Neuronal stem cell (in vitro differentiated cells): ENCODE data around the gene UBE4A. TPM values are rescaled to one million over a fixed set of nuclear protein-coding genes. Genes with fewer than 3 reads are reported as not detected.
A peak's percentile ranks its signal among the peaks of the same experiment; 100 is the strongest.

Source experiments
- DNase-seq: peaks from one replicate; pipeline ENCODE4 v3.0.0-alpha.2; 2013; ENCODE audit warnings: low spot score
- H2AFZ ChIP-seq: one replicate; pipeline ENCODE4 v1.6.1; 2013; ENCODE audit warnings: mild to moderate bottlenecking, low read length, inconsistent platforms
- H2AK5ac ChIP-seq: 2 replicates; pipeline ENCODE4 v1.6.1; 2013; ENCODE audit warnings: low read depth, mild to moderate bottlenecking, inconsistent platforms, low read length, moderate library complexity, mixed read lengths
- H2BK120ac ChIP-seq: 2 replicates; pipeline ENCODE4 v1.6.1; 2013; ENCODE audit warnings: low read depth, mild to moderate bottlenecking, inconsistent platforms, low read length, moderate library complexity, mixed read lengths
- H2BK12ac ChIP-seq: one replicate; pipeline ENCODE4 v1.6.1; 2013; ENCODE audit warnings: low read length, inconsistent platforms
- H2BK15ac ChIP-seq: 2 replicates; pipeline ENCODE4 v1.6.1; 2013; ENCODE audit warnings: mild to moderate bottlenecking, low read length, inconsistent platforms, mixed read lengths
- H2BK5ac ChIP-seq: one replicate; pipeline ENCODE4 v1.6.1; 2013; ENCODE audit warnings: inconsistent platforms, mild to moderate bottlenecking, low read length, moderate library complexity
- H3K14ac ChIP-seq: one replicate; pipeline ENCODE4 v1.6.1; 2013; ENCODE audit warnings: low read length, inconsistent platforms
- H3K18ac ChIP-seq: 2 replicates; pipeline ENCODE4 v1.6.1; 2013; ENCODE audit warnings: low read length, inconsistent platforms
- H3K23ac ChIP-seq: 2 replicates; pipeline ENCODE4 v1.6.1; 2013; ENCODE audit warnings: low read depth, mild to moderate bottlenecking, mixed read lengths, low read length, inconsistent platforms; ENCODE audit not compliant: poor library complexity
- H3K27ac ChIP-seq: replicated peaks from 3 replicates; pipeline ENCODE4 v1.5.1; 2013; ENCODE audit warnings: low read length, inconsistent platforms
- H3K27me3 ChIP-seq, 3 experiments: 2 replicates each; pipeline ENCODE4 v1.6.1; 2013; ENCODE audit warnings: low read length in 3 of 3, mild to moderate bottlenecking in 2 of 3, inconsistent platforms in 1 of 3, low read depth in 1 of 3, mixed read lengths in 1 of 3, moderate library complexity in 1 of 3; ENCODE audit not compliant: control insufficient read depth in 3 of 3, insufficient read depth in 3 of 3
- H3K36me3 ChIP-seq, 2 donors: replicated peaks in 1 of 2; 2 replicates each; pipeline ENCODE4 v1.6.1; 2013; ENCODE audit warnings: low read length in 2 of 2; ENCODE audit not compliant: control insufficient read depth in 2 of 2, insufficient read depth in 2 of 2
- H3K4ac ChIP-seq: 2 replicates; pipeline ENCODE4 v1.6.1; 2013; ENCODE audit warnings: inconsistent platforms, mild to moderate bottlenecking, low read length, moderate library complexity
- H3K4me1 ChIP-seq, 2 donors: 1 replicate in 1 of 2; 2 replicates in 1 of 2; pipeline ENCODE4 v1.6.1; 2013; ENCODE audit warnings: low read length in 2 of 2, low read depth in 1 of 2; ENCODE audit not compliant: control insufficient read depth in 2 of 2, insufficient read depth in 1 of 2
- H3K4me2 ChIP-seq: one replicate; pipeline ENCODE4 v1.6.1; 2013; ENCODE audit warnings: mild to moderate bottlenecking, low read length, inconsistent platforms; ENCODE audit not compliant: insufficient read depth, poor library complexity, severe bottlenecking
- H3K4me3 ChIP-seq, 2 donors: 2 replicates each; pipeline ENCODE4 v1.5.1; 2013; ENCODE audit warnings: low read length in 2 of 2, mild to moderate bottlenecking in 2 of 2, inconsistent platforms in 1 of 2, moderate library complexity in 1 of 2
- H3K79me1 ChIP-seq: one replicate; pipeline ENCODE4 v1.6.1; 2013; ENCODE audit warnings: low read depth, mild to moderate bottlenecking, inconsistent platforms, low read length, moderate library complexity
- H3K9ac ChIP-seq: one replicate; pipeline ENCODE4 v1.6.1; 2013; ENCODE audit warnings: mild to moderate bottlenecking, low read depth, low read length, inconsistent platforms; ENCODE audit not compliant: poor library complexity
- H3K9me3 ChIP-seq, 2 donors: replicated peaks in 1 of 2; 2 replicates each; pipeline versions ENCODE3 to v1.6.1; 2013; ENCODE audit warnings: low read length in 2 of 2, mild to moderate bottlenecking in 2 of 2, inconsistent platforms in 1 of 2, low read depth in 1 of 2, mixed read lengths in 1 of 2, moderate library complexity in 1 of 2; ENCODE audit not compliant: control insufficient read depth in 2 of 2, insufficient read depth in 1 of 2
- H4K8ac ChIP-seq: one replicate; pipeline ENCODE4 v1.6.1; 2013; ENCODE audit warnings: low read depth, mild to moderate bottlenecking, inconsistent platforms, low read length, moderate library complexity
- H4K91ac ChIP-seq: one replicate; pipeline ENCODE4 v1.6.1; 2013; ENCODE audit warnings: low read length, low read depth, mild to moderate bottlenecking, inconsistent platforms; ENCODE audit not compliant: poor library complexity
- WGBS, 2 donors: extraction: QIAGEN DNeasy Blood & Tissue Kit; methylation state at CpG; one replicate each; pipeline ENCODE4 v1.1.7; 2013; ENCODE audit warnings: missing lambda C conversion rate in 2 of 2, mixed read lengths in 1 of 2; ENCODE audit not compliant: insufficient read length in 2 of 2, insufficient replicate concordance in 1 of 2; ENCODE audit errors: extremely low coverage in 2 of 2; 5-methylcytosine and 5-hydroxymethylcytosine counted together
- polyA plus RNA-seq, 2 experiments: library from polyadenylated mRNA; stranded (reverse); fragments of 200-250 nt; gene quantifications; one replicate each; pipeline ENCODE4 v1.2.3, GENCODE V29; 2013

UBE4A gene
- polyA plus RNA-seq (2013, experiment 1 of 2), result 14.9 TPM
- polyA plus RNA-seq (2013, experiment 2 of 2), result 15.7 TPM

DNA sequence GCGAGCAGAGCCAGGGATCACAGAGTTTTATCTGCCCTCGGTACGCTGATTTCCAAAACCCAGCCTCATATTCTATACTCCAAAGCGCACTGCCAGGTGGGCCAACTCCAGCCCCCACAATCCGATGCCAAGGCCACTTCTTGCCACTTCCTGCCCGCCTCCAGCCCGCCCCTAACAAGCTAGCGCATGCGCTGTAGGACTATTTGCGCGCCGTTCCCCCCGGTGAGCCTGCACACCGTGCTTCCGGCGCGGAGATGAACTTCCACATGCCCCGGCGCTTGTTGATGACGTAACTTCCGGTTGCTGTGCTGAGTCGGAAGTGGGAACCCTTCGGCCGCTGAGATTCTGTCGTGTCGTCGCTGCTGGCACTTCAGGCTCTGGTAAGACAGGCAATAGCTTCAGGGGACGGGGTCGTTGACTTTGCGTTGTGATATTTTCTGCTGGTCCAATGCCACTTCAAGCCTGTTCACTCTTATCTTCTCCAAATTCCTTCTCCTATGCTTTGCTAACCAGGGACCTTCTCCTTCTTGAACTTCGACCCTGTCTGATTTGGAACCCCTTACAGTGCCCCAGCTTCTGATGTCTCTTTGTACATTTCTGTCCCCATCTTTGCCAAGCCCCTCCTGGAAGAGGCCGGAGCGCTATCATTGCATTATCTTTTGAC lies at the start of gene UBE4A:
Gene UBE4A, plus strand, starts transcription at position 306 of the 664 bp plus-strand sequence. CDS start 5,481 bp downstream, outside the sequence.
- H3K79me1 ChIP-seq, result no peaks in the 10 kb centered on the region
- peak within 1 kb of the TSS; percentile 74 to 87 for H3K4me3 ChIP-seq
- H3K9me3 ChIP-seq, result peaks cover 0 to 2% of the 10 kb centered on the region in 2 donors
- no peak within 1 kb of the TSS for H2BK5ac ChIP-seq
- no peak within 1 kb of the TSS for H3K27ac ChIP-seq
- peak within 1 kb of the TSS; percentile 82 for H3K9ac ChIP-seq
- no peaks in the 10 kb centered on the region for H3K36me3 ChIP-seq
- no peak within 1 kb of the TSS for H2AK5ac ChIP-seq
- peak within 1 kb of the TSS; percentile 87 for H2AFZ ChIP-seq
- H2BK120ac ChIP-seq, result no peak within 1 kb of the TSS
- peaks cover 2 to 5% of the 10 kb centered on the region in 2 donors for H3K4me1 ChIP-seq
- H2BK15ac ChIP-seq, result no peak within 1 kb of the TSS
- no peaks in the 10 kb centered on the region for H3K27me3 ChIP-seq
- H4K91ac ChIP-seq, result no peak within 1 kb of the TSS
- WGBS, 2 donors, result no CpG with 5 or more reads among the region's 33 CpGs
- no peak within 1 kb of the TSS for H3K4ac ChIP-seq
- DNase-seq, result peak; percentile 89
- peak within 1 kb of the TSS; percentile 45 for H4K8ac ChIP-seq
- no peak within 1 kb of the TSS for H2BK12ac ChIP-seq
- no peak within 1 kb of the TSS for H3K23ac ChIP-seq
- peak within 1 kb of the TSS; percentile 39 for H3K4me2 ChIP-seq
- H3K18ac ChIP-seq, result peak within 1 kb of the TSS; percentile 62
- H3K14ac ChIP-seq, result no peak within 1 kb of the TSS

DNA sequence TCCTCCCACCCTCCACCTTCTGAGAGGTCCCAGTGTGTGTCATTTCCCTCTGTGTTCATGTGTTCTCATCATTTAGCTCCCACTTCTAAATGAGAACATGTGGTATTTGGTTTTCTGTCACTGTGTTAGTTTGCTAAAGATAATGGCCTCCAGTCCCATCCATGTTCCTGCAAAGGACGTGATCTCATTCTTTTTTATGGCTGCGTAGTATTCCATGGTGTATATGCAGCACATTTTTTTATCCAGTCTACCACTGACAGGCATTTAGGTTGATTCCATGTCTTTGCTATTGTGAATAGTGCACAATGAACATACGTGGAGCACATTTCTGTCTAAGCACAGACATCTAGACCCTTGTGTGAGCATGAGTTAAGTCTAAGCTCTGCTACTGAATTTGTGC lies 49.1 kb upstream of the UBE4A start:
- Histone ChIP-seq H3K79me1 (no peaks in the 10 kb centered on the region), H3K14ac (no peak overlapping the region), H3K4me1 (peaks cover 0 to 5% of the 10 kb centered on the region in 2 donors), H4K8ac (no peak overlapping the region), H3K4me2 (no peak overlapping the region), H3K9ac (no peak overlapping the region), H2BK120ac (no peak overlapping the region), H2BK15ac (no peak overlapping the region), H2BK12ac (no peak overlapping the region), H3K4me3 (no peak overlapping the region), H3K27me3 (peaks cover 0 to 32% (median 0%) of the 10 kb centered on the region in 3 experiments), H4K91ac (no peak overlapping the region), H3K27ac (no peak overlapping the region), H2AK5ac (no peak overlapping the region), H2AFZ (no peak overlapping the region), H3K4ac (no peak overlapping the region), H3K18ac (no peak overlapping the region), H3K9me3 (no peaks in the 10 kb centered on the region), H2BK5ac (no peak overlapping the region), H3K23ac (no peak overlapping the region), H3K36me3 (no peaks in the 10 kb centered on the region)
- no CpG with 5 or more reads among the region's 3 CpGs for WGBS, 2 donors
- DNase-seq, result no peak

DNA sequence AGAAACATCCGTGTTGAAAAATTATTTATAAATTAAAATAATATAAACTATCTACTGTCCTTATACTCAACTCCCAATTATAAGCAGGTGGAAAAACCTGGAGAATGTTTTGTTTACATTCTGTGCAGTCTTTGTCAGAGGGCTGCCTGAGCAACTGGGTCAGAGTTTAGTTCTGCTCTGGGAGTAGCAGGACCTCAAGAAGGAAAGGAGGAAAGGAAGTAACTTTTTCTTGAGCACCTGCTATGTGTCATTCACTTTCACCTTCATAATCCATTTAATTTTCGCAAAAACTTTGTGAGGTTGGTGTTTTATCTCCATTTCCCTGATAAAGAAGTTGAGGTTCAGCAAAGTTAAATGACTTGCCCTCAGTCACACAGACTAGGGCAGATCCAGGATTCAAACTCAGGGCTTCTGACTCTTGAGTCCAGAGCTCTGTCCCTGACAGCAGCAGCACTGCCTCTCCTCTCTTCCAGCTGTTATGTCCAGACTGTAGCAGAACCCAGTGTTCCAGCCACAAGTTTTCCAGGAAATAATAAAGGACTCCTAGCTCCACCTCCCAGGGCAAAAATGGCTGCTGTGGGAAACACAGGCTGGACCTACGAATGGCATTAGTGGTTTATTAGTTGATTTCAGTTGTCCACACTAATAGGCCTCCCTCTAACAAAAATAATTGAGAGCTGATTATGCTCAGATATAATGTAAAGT lies 48.5 kb upstream of the UBE4A start:
- H3K27ac ChIP-seq, result no peak overlapping the region
- H4K91ac ChIP-seq, result no peak overlapping the region
- no peak overlapping the region for H3K4ac ChIP-seq
- no peaks in the 10 kb centered on the region for H3K79me1 ChIP-seq
- DNase-seq, result no peak
- H2BK120ac ChIP-seq, result no peak overlapping the region
- no peaks in the 10 kb centered on the region for H3K9me3 ChIP-seq
- no peak overlapping the region for H3K14ac ChIP-seq
- no peak overlapping the region for H3K4me3 ChIP-seq
- H2AFZ ChIP-seq, result no peak overlapping the region
- WGBS, 2 donors, result no CpG with 5 or more reads among the region's 3 CpGs
- H2BK12ac ChIP-seq, result no peak overlapping the region
- no peak overlapping the region for H3K9ac ChIP-seq
- no peak overlapping the region for H3K18ac ChIP-seq
- H3K36me3 ChIP-seq, result no peaks in the 10 kb centered on the region
- peaks cover 0 to 29% (median 0%) of the 10 kb centered on the region in 3 experiments for H3K27me3 ChIP-seq
- H2AK5ac ChIP-seq, result no peak overlapping the region
- H3K4me2 ChIP-seq, result no peak overlapping the region
- no peak overlapping the region for H4K8ac ChIP-seq
- H3K4me1 ChIP-seq, result peaks cover 0 to 10% of the 10 kb centered on the region in 2 donors
- no peak overlapping the region for H2BK15ac ChIP-seq
- H2BK5ac ChIP-seq, result no peak overlapping the region
- H3K23ac ChIP-seq, result no peak overlapping the region

- Histone ChIP-seq H2BK5ac (no peak overlapping the region), H3K36me3 (no peaks in the 10 kb centered on the region), H3K4ac (no peak overlapping the region), H3K4me2 (no peak overlapping the region), H2BK12ac (no peak overlapping the region), H2BK120ac (no peak overlapping the region), H3K4me1 (peaks cover 0 to 14% of the 10 kb centered on the region in 2 donors), H3K14ac (no peak overlapping the region), H2AK5ac (no peak overlapping the region), H3K18ac (no peak overlapping the region), H4K91ac (no peak overlapping the region), H3K9me3 (no peaks in the 10 kb centered on the region), H3K27me3 (peaks cover 0 to 26% (median 0%) of the 10 kb centered on the region in 3 experiments), H3K9ac (no peak overlapping the region), H3K27ac (no peak overlapping the region), H3K23ac (no peak overlapping the region), H3K79me1 (no peaks in the 10 kb centered on the region), H2AFZ (no peak overlapping the region), H3K4me3 (no peak overlapping the region), H2BK15ac (no peak overlapping the region), H4K8ac (no peak overlapping the region)
- no peak for DNase-seq
- WGBS, 2 donors, result no CpG with 5 or more reads among the region's 4 CpGs
Observed at GRCh38 chr11:118311518-118311917, 47.9 kb upstream of the UBE4A start.
